Smooth muscle cell (in vitro differentiated cells): ENCODE data around the gene LCTL. TPM values are rescaled to one million over a fixed set of nuclear protein-coding genes. Genes with fewer than 3 reads are reported as not detected.

ENCODE experiments used
- DNase-seq: peaks from one replicate; lab custom pipeline; 2025; ENCODE audit not compliant: unreplicated experiment; lab: John Stamatoyannopoulos, UW
- H2AFZ ChIP-seq: fragments of 200-600 bp; sonication (generic); 2 replicates; pipeline ENCODE4 v1.6.0; 2016; ENCODE audit warnings: antibody characterized with exemption, low read depth, mild to moderate bottlenecking
- H3F3A ChIP-seq: fragments of 200-600 bp; sonication (generic); 2 replicates; pipeline ENCODE4 v1.6.0; 2017; ENCODE audit warnings: antibody characterized with exemption, low read depth
- H3K27ac ChIP-seq: fragments of 200-600 bp; sonication (generic); 2 replicates; pipeline ENCODE4 v1.5.1; 2016; ENCODE audit warnings: low read depth, mild to moderate bottlenecking
- H3K27me3 ChIP-seq: fragments of 200-600 bp; sonication (generic); 2 replicates; pipeline ENCODE4 v1.6.1; 2016; ENCODE audit warnings: low read depth, mild to moderate bottlenecking
- H3K36me3 ChIP-seq: fragments of 200-600 bp; sonication (generic); 2 replicates; pipeline ENCODE4 v1.5.1; 2016; ENCODE audit warnings: low read depth
- H3K4me1 ChIP-seq: fragments of 200-600 bp; sonication (generic); 2 replicates; pipeline ENCODE4 v1.5.1; 2016; ENCODE audit warnings: low read depth
- H3K4me2 ChIP-seq: fragments of 200-600 bp; sonication (generic); 2 replicates; pipeline ENCODE4 v1.6.0; 2016; ENCODE audit warnings: mild to moderate bottlenecking
- H3K4me3 ChIP-seq: fragments of 200-600 bp; sonication (generic); 2 replicates; pipeline ENCODE4 v1.5.1; 2016; ENCODE audit warnings: mild to moderate bottlenecking
- H3K79me2 ChIP-seq: fragments of 200-600 bp; sonication (generic); 2 replicates; pipeline ENCODE4 v1.6.0; 2016; ENCODE audit warnings: low read depth, mild to moderate bottlenecking
- H3K9ac ChIP-seq: fragments of 200-600 bp; sonication (generic); 2 replicates; pipeline ENCODE4 v1.6.0; 2016; ENCODE audit warnings: low read depth
- H3K9me3 ChIP-seq: fragments of 200-600 bp; sonication (generic); replicated peaks from 2 replicates; pipeline ENCODE4 v1.5.1; 2016; ENCODE audit warnings: low read depth
- H4K20me1 ChIP-seq: fragments of 200-600 bp; sonication (generic); 2 replicates; pipeline ENCODE4 v1.6.0; 2016; ENCODE audit warnings: low read depth
- CTCF ChIP-seq: fragments of 200-600 bp; sonication (generic); IDR thresholded peaks from 2 replicates; pipeline ENCODE4 v1.5.1; 2017; ENCODE audit warnings: borderline replicate concordance, mild to moderate bottlenecking, antibody characterized with exemption; ENCODE audit not compliant: insufficient read depth, poor library complexity, severe bottlenecking
- WGBS: methylation state at CpG from one replicate; pipeline ENCODE4 v1.1.7; 2016; ENCODE audit warnings: low lambda C conversion rate; 5-methylcytosine and 5-hydroxymethylcytosine counted together
- polyA plus RNA-seq: library from polyadenylated mRNA; unstranded; fragments of >200 nt; fragmentation: Nextera tagmentation; extraction: Ambion mirVana; gene quantifications from 2 replicates; pipeline ENCODE4 v1.2.1, GENCODE V29; 2016
- total RNA-seq: library from RNA; depleted of rRNA; stranded (reverse); fragments of >200 nt; gene quantifications from 2 replicates; pipeline ENCODE4 v1.2.3, GENCODE V29; 2014

The LCTL gene
- total and polyA plus RNA-seq, 2 experiments from 2014 or later, result 4.3 to 6.4 TPM

DNA sequence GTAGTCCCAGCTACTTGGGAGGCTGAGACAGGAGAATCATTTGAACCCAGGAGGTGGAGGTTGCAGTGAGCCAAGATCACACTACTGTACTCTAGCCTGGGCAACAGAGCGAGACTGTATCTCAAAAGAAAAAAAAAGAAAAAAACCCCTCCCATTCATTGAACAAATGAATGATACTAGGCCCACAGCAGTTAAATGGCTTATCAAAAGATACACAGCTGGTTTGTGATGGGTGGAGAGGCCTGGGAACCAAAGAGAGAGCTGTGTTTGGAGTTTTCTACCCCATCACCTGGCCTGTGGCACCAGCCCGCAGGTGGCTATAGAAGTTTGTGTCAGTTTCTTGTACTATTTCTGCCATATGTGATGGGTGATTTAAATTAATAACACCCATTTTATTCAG, 43.1 kb upstream of the LCTL start:
- H3K9me3 ChIP-seq, result no peaks in the 10 kb centered on the region
- no peak overlapping the region for H3K4me2 ChIP-seq
- no peaks in the 10 kb centered on the region for H3K36me3 ChIP-seq
- no peak overlapping the region for H2AFZ ChIP-seq
- no peaks in the 10 kb centered on the region for H3K27me3 ChIP-seq
- H4K20me1 ChIP-seq, result no peaks in the 10 kb centered on the region
- no peak overlapping the region for H3K27ac ChIP-seq
- DNase-seq, result no peak
- no peaks in the 10 kb centered on the region for H3K4me1 ChIP-seq
- no peak overlapping the region for H3K9ac ChIP-seq
- no peaks in the 10 kb centered on the region for H3K79me2 ChIP-seq
- no peak overlapping the region for H3K4me3 ChIP-seq
- 95% methylated on average over 2 of the region's 2 CpGs for WGBS
- no peaks in the 10 kb centered on the region for H3F3A ChIP-seq
- TF ChIP-seq CTCF, result no peak

DNA sequence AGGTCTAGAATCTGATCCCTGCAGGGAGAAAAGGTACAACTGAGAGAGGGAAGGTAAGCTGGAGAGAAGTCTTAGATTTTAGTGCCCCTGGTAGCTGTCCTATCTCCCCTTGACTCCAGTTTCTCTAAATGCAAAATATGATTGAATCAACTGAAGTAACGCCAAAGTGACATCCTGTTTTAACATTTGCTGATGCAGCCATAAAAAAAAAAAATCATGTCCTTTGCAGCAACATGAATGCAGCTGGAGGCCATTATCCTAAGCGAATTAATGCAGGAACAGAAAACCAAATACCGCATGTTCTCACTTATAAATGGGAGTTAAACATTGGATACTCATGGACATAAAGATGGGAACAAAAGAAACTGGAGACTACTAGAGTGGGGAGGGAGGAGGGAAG, 42.4 kb upstream of the LCTL start:
- 97% methylated on average over 3 of the region's 3 CpGs for WGBS

GRCh38 chr15:66603301-66604179, 37.7 kb upstream of the LCTL start:
- H3K4me2 ChIP-seq, result no peak overlapping the region
- no peaks in the 10 kb centered on the region for H3K4me1 ChIP-seq
- peak; percentile 94 for TF ChIP-seq CTCF
- peak; percentile 37 for DNase-seq
- H4K20me1 ChIP-seq, result no peaks in the 10 kb centered on the region
- H3K9ac ChIP-seq, result no peak overlapping the region
- no peak overlapping the region for H2AFZ ChIP-seq
- H3K79me2 ChIP-seq, result no peaks in the 10 kb centered on the region
- H3K27ac ChIP-seq, result no peak overlapping the region
- no peaks in the 10 kb centered on the region for H3K36me3 ChIP-seq
- H3F3A ChIP-seq, result no peaks in the 10 kb centered on the region
- 43% methylated on average over 14 of the region's 14 CpGs for WGBS
- H3K9me3 ChIP-seq, result no peaks in the 10 kb centered on the region
- no peak overlapping the region for H3K4me3 ChIP-seq
- H3K27me3 ChIP-seq, result no peaks in the 10 kb centered on the region

More for the DNA sequence above, 42.4 kb upstream of the LCTL start:
- Histone ChIP-seq H3K79me2 (no peaks in the 10 kb centered on the region), H2AFZ (no peak overlapping the region), H3K27ac (no peak overlapping the region), H3K4me2 (no peak overlapping the region), H3K9me3 (no peaks in the 10 kb centered on the region), H3K9ac (no peak overlapping the region), H3K4me3 (no peak overlapping the region), H3F3A (no peaks in the 10 kb centered on the region), H3K4me1 (no peaks in the 10 kb centered on the region), H4K20me1 (no peaks in the 10 kb centered on the region), H3K36me3 (no peaks in the 10 kb centered on the region), H3K27me3 (no peaks in the 10 kb centered on the region)
- no peak for TF ChIP-seq CTCF
- DNase-seq, result no peak

DNA sequence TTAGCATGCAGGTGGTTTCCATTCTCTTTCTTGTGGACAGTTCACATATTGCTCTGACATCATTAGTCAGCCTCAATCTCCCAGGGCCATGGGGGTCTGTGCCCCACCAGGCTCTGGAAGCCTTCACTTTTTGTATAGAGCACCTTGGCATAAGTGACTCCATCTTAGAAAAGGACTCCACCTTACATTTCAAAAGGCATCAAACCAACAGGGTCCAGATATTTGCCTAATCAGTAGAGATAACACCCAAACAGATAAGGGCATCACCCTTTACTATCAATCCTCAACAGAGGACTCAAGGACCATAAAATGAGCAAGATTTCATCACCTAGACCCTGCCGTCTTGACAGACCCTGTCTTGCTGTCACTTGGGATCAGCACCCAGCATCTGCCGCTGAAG, 35.7 kb upstream of the LCTL start:
- Histone ChIP-seq H3K36me3 (no peaks in the 10 kb centered on the region), H3K4me3 (no peak overlapping the region), H2AFZ (no peak overlapping the region), H3K27ac (no peak overlapping the region), H3K27me3 (no peaks in the 10 kb centered on the region), H3K4me1 (no peaks in the 10 kb centered on the region), H3K9ac (no peak overlapping the region), H3K9me3 (no peaks in the 10 kb centered on the region), H3K4me2 (no peak overlapping the region), H3F3A (no peaks in the 10 kb centered on the region), H3K79me2 (no peaks in the 10 kb centered on the region), H4K20me1 (no peaks in the 10 kb centered on the region)
- DNase-seq, result no peak
- no peak for TF ChIP-seq CTCF
- 36% methylated on average over 2 of the region's 2 CpGs for WGBS
